ENCODE data around the gene FEZF2. TPM values are rescaled to one million over a fixed set of nuclear protein-coding genes. Genes with fewer than 3 reads are reported as not detected.

Gene FEZF2
- total and polyA plus RNA-seq, 2 experiments from 2014 or later, result not detected

GRCh38 chr3:62329971-62330370, 43.4 kb downstream of the FEZF2 start:
- Histone ChIP-seq H3K4me3 (no peak overlapping the region), H3K36me3 (no peaks in the 10 kb centered on the region), H3K9me3 (ENCODE audit: low read depth) (no peaks in the 10 kb centered on the region), H3K4me1 (ENCODE audit: low read depth) (no peaks in the 10 kb centered on the region), H3K27me3 (no peaks in the 10 kb centered on the region), H3K27ac (no peak overlapping the region)
- DNase-seq (ENCODE audit: low read depth in 1 of 2, low spot score in 1 of 2), result no peak
- TF ChIP-seq, protein P1, sequence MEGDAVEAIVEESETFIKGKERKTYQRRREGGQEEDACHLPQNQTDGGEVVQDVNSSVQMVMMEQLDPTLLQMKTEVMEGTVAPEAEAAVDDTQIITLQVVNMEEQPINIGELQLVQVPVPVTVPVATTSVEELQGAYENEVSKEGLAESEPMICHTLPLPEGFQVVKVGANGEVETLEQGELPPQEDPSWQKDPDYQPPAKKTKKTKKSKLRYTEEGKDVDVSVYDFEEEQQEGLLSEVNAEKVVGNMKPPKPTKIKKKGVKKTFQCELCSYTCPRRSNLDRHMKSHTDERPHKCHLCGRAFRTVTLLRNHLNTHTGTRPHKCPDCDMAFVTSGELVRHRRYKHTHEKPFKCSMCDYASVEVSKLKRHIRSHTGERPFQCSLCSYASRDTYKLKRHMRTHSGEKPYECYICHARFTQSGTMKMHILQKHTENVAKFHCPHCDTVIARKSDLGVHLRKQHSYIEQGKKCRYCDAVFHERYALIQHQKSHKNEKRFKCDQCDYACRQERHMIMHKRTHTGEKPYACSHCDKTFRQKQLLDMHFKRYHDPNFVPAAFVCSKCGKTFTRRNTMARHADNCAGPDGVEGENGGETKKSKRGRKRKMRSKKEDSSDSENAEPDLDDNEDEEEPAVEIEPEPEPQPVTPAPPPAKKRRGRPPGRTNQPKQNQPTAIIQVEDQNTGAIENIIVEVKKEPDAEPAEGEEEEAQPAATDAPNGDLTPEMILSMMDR (IDR thresholded peaks at IDR 0.05; ENCODE audit: low read depth, low read length), result no peak

DNA sequence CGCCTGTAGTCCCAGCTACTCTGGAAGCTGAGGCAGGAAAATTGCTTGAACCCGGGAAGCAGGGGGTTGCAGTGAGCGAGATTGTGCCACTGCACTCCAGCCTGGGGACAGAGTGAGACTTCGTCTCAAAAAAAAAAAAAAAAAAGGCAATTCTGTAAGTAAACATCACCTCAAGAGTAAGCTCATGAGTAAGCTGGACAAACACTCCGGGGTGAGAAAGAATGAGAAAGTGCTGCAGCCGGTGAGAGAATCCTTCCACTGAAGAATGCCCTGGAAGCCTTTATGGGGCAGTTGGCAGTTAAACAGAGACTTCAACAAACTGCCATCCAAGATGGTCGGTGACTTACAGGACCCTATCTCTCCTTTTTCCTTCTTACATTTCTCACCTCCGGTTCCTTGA, 47.5 kb downstream of the FEZF2 start:
- DNase-seq (ENCODE audit: low read depth in 1 of 2, low spot score in 1 of 2), result no peak
- Histone ChIP-seq H3K27ac (no peak overlapping the region), H3K9me3 (ENCODE audit: low read depth) (no peaks in the 10 kb centered on the region), H3K36me3 (no peaks in the 10 kb centered on the region), H3K4me3 (no peak overlapping the region), H3K27me3 (no peaks in the 10 kb centered on the region), H3K4me1 (ENCODE audit: low read depth) (no peaks in the 10 kb centered on the region)
- TF ChIP-seq, protein P1 (IDR thresholded peaks at IDR 0.05; ENCODE audit: low read depth, low read length), result no peak

DNA sequence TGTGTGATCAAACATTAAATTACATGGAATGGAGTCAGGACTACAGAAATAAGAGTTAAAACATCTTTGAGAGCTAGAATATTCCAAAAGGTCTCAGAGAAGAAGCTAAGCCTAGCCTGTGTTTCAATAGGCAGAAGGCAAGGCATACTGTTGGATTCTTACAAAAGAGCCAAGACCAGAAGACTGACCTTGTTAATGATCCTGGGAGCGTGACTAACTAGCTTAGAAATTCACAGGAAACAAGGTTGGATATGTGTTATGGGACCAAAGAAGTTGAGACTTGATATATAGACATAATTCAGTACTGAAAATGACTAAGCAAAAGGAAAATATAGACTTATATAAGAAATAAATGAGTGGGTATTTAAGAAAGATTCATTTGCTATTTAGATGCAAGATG, 50.1 kb downstream of the FEZF2 start:
- no peaks in the 10 kb centered on the region for H3K36me3 ChIP-seq
- TF ChIP-seq, protein P1 (IDR thresholded peaks at IDR 0.05; ENCODE audit: low read depth, low read length), result no peak
- DNase-seq (ENCODE audit: low read depth in 1 of 2, low spot score in 1 of 2), result no peak
- no peaks in the 10 kb centered on the region for H3K9me3 ChIP-seq (ENCODE audit: low read depth)
- no peaks in the 10 kb centered on the region for H3K27me3 ChIP-seq
- H3K27ac ChIP-seq, result no peak overlapping the region
- no peak overlapping the region for H3K4me3 ChIP-seq
- H3K4me1 ChIP-seq (ENCODE audit: low read depth), result no peaks in the 10 kb centered on the region

Measured in cardiac muscle cell (in vitro differentiated cells and primary cell).